Measurements from ENCODE around the gene NEK4.

The NEK4 gene

GRCh38 chr3:52663098-52663497 lies 107.6 kb downstream of the NEK4 start:
- no peak for DNase-seq (ENCODE audit: low read depth)

DNA sequence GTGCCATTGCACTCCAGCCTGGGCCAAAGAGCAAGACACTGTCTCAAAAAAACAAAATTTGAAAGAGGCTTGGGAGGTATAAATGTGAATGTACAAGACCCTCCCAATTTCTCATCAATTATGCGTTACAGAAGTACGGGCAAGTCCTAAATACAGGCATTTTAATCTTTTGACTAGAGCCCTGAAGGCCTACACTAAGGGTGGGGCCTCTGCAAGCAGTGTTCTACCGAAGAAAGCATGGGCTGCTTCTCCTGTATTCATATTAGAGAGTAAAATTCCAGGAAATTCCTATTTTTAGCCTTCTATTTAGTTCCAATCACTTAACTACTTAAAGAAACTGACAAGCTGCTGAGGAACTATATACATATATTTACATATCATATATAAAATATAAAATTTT lies 110.7 kb downstream of the NEK4 start:
- no peak for DNase-seq (ENCODE audit: low read depth)
